Stimulated activated CD4-positive, alpha-beta T cell treated with anti-CD3 and anti-CD28 coated beads, Interleukin-15, amount 100 ng/mL, for 1 hour (primary cell): ENCODE results near the gene FCER1G.

Source experiments
- DNase-seq, 2 donors: peaks; one replicate each; pipeline ENCODE4 v3.0.0-alpha.2; 2020; ENCODE audit warnings: low read depth in 1 of 2, low spot score in 1 of 2

FCER1G gene

GRCh38 chr1:161261261-161262235 is 46.5 kb downstream of the FCER1G start:
- DNase-seq: no peak

GRCh38 chr1:161265305-161265704 is 50.2 kb downstream of the FCER1G start:
- no peak for DNase-seq

- DNase-seq: no peak
Measured at GRCh38 chr1:161266202-161266601, 51.1 kb downstream of the FCER1G start.

GRCh38 chr1:161266836-161267235 is 51.7 kb downstream of the FCER1G start:
- DNase-seq: no peak

GRCh38 chr1:161267321-161267720 is 52.2 kb downstream of the FCER1G start:
- no peak for DNase-seq
